Measurements from ENCODE around the gene DDX27. TPM values are rescaled to one million over a fixed set of nuclear protein-coding genes. Genes with fewer than 3 reads are reported as not detected.
A peak's percentile ranks its signal among the peaks of the same experiment; 100 is the strongest.

The DDX27 gene
- total RNA-seq, 4 donors from 2014 or later: 22.3 to 32.5 (median 29.8) TPM

DNA sequence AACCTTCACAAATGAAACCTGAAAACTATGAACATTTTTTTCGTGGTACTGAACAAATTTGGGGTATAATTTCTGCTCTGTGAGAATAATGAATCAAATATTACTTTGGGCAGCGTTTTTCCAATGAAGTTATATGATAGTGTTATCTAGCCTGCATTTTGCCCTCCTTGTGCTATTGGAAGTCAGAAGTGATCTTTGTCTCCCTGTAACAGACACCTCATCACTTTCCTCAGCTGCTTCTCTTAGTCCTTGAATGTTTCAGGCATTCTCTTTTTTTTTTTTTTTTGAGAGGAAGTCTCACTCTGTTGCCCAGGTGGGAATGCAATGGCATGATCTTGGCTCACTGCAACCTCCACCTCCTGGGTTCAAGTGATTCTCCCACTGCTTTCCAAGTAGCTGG lies 10.2 kb downstream of the DDX27 start:
- Histone ChIP-seq H3K4me3 (no peak overlapping the region), H3K9me3 (no peaks in the 10 kb centered on the region), H3K4me1 (no peaks in the 10 kb centered on the region), H3K27ac (no peak overlapping the region), H3K27me3 (no peaks in the 10 kb centered on the region), H3K36me3 (peaks cover 0 to 98% of the 10 kb centered on the region in 2 donors)
- no peak for ATAC-seq
- TF ChIP-seq POLR2AphosphoS5 (IDR thresholded peaks at IDR 0.05) (no peak), EP300 (IDR thresholded peaks at IDR 0.05) (no peak), POLR2A (IDR thresholded peaks at IDR 0.05) (no peak)
- TF ChIP-seq, protein P1, sequence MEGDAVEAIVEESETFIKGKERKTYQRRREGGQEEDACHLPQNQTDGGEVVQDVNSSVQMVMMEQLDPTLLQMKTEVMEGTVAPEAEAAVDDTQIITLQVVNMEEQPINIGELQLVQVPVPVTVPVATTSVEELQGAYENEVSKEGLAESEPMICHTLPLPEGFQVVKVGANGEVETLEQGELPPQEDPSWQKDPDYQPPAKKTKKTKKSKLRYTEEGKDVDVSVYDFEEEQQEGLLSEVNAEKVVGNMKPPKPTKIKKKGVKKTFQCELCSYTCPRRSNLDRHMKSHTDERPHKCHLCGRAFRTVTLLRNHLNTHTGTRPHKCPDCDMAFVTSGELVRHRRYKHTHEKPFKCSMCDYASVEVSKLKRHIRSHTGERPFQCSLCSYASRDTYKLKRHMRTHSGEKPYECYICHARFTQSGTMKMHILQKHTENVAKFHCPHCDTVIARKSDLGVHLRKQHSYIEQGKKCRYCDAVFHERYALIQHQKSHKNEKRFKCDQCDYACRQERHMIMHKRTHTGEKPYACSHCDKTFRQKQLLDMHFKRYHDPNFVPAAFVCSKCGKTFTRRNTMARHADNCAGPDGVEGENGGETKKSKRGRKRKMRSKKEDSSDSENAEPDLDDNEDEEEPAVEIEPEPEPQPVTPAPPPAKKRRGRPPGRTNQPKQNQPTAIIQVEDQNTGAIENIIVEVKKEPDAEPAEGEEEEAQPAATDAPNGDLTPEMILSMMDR (IDR thresholded peaks at IDR 0.05): no peak
- WGBS, 2 donors (ENCODE audit: low coverage in 1 of 2): 91 to 95% methylated on average over 2 of the region's 2 CpGs

DNA sequence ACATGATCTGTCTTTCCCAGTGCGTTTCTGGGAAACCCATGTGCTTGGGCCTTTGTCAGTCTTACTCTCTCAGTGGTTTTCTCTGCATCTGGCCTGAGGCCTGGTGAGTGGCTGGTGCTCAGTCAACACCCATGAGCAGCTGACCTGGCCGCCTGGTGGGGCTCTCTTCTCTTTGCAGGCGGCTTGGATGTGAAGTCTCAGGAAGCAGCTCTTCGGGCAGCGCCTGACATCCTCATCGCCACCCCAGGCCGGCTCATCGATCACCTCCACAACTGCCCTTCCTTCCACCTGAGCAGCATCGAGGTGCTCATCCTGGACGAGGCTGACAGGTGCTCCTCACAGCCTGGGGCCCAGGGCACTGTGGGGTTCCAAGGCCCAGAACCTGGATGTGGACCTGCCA lies 10.8 kb downstream of the DDX27 start:
- no peak for ATAC-seq
- Histone ChIP-seq H3K36me3 (peaks cover 0 to 98% of the 10 kb centered on the region in 2 donors), H3K27me3 (no peaks in the 10 kb centered on the region), H3K4me3 (no peak overlapping the region), H3K9me3 (no peaks in the 10 kb centered on the region), H3K4me1 (no peaks in the 10 kb centered on the region), H3K27ac (no peak overlapping the region)
- TF ChIP-seq EP300 (IDR thresholded peaks at IDR 0.05): no peak
- TF ChIP-seq, protein P1 (IDR thresholded peaks at IDR 0.05): no peak
- TF ChIP-seq POLR2AphosphoS5 (IDR thresholded peaks at IDR 0.05): no peak
- no peak for TF ChIP-seq POLR2A (IDR thresholded peaks at IDR 0.05)
- WGBS, 2 donors (ENCODE audit: low coverage in 1 of 2): 100% methylated on average over 1 to 4 of the region's 10 CpGs

DNA sequence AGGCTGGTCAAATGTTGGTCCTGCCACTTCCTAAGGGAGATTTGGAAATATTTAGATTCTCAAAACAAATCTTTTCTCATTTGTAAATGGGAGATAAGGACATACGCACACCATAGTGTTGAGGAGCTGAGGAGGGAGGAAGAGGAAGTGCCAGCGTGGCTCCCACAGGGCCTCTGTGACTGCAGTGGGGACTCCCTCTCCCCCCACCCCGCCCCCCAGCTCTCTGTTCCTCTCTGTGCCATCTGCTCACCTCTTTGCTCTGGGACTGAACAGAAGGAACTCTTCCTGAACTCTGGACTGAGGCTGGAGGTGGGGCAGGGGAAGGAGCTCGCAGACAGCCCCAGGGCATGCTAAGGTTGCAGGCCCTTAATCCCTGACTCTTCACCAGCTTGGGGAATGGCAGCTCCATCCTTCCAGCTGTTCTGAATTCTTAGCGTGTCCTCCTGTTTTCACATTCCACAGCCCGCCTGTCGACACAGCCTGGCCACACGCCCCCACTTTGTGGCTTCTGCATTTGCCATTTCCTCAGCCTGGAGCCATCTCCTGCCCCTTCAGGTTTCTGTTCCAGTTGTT lies 11.4 kb downstream of the DDX27 start:
- H3K4me3 ChIP-seq: no peak overlapping the region
- no peaks in the 10 kb centered on the region for H3K4me1 ChIP-seq
- no peaks in the 10 kb centered on the region for H3K27me3 ChIP-seq
- H3K36me3 ChIP-seq: peaks cover 0 to 98% of the 10 kb centered on the region in 2 donors
- no peak overlapping the region for H3K27ac ChIP-seq
- TF ChIP-seq, protein P1 (IDR thresholded peaks at IDR 0.05): no peak
- TF ChIP-seq POLR2AphosphoS5 (IDR thresholded peaks at IDR 0.05) (no peak), EP300 (IDR thresholded peaks at IDR 0.05) (no peak), POLR2A (IDR thresholded peaks at IDR 0.05) (no peak)
- WGBS, 2 donors (ENCODE audit: low coverage in 1 of 2): 74 to 76% methylated on average over 3 to 8 of the region's 8 CpGs
- H3K9me3 ChIP-seq: no peaks in the 10 kb centered on the region
- peak; percentile 53 for ATAC-seq

DNA sequence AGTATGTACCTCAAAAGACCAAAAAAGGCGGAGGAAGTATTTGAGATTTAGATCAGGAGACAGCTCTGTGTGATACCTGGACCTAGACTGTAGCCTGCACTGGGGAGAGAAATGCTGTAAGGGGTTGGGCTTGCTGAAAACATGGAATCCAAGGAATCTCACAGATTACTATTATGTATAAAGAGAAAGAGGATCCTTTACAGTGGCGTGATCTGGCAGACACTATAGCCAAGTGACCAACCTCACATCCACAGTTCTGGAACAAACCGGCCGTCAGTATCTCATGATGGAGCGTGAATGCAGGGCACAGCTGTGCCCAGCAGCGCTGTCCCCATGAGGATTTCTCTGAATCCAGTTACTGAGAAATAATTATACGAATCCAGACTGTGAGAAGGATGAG lies 12.3 kb downstream of the DDX27 start:
- Histone ChIP-seq H3K4me1 (no peaks in the 10 kb centered on the region), H3K27ac (no peak overlapping the region), H3K4me3 (no peak overlapping the region), H3K9me3 (no peaks in the 10 kb centered on the region), H3K27me3 (no peaks in the 10 kb centered on the region), H3K36me3 (peaks cover 0 to 98% of the 10 kb centered on the region in 2 donors)
- 0 to 70% methylated on average over 2 to 7 of the region's 7 CpGs for WGBS, 2 donors (ENCODE audit: low coverage in 1 of 2)
- TF ChIP-seq, protein P1 (IDR thresholded peaks at IDR 0.05): no peak
- TF ChIP-seq POLR2A (IDR thresholded peaks at IDR 0.05) (no peak), EP300 (IDR thresholded peaks at IDR 0.05) (no peak), POLR2AphosphoS5 (IDR thresholded peaks at IDR 0.05) (no peak)
- ATAC-seq: no peak

DNA sequence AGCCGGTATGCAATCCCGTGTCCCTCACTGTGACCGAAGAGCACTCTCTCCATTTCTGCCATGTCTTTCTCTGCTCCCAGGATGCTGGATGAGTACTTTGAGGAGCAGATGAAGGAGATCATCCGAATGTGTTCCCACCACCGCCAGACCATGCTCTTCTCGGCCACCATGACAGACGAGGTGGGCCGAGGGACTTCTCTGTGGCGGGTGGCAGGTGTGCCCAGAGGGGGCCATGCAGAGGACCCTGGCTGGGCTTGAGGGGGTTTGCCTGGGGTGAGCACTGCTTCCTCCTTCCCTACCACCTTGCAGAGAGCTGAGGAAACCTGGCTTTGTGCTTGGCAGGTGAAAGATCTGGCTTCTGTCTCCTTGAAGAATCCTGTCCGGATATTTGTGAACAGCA lies 14.0 kb downstream of the DDX27 start:
- no peaks in the 10 kb centered on the region for H3K4me1 ChIP-seq
- TF ChIP-seq EP300 (IDR thresholded peaks at IDR 0.05) (no peak), POLR2A (IDR thresholded peaks at IDR 0.05) (no peak), POLR2AphosphoS5 (IDR thresholded peaks at IDR 0.05) (no peak)
- TF ChIP-seq, protein P1 (IDR thresholded peaks at IDR 0.05): no peak
- ATAC-seq: no peak
- WGBS, 2 donors (ENCODE audit: low coverage in 1 of 2): 60 to 94% methylated on average over 2 to 4 of the region's 10 CpGs
- H3K9me3 ChIP-seq: no peaks in the 10 kb centered on the region
- H3K27ac ChIP-seq: no peak overlapping the region
- no peak overlapping the region for H3K4me3 ChIP-seq
- peaks cover 0 to 99% of the 10 kb centered on the region in 2 donors for H3K36me3 ChIP-seq
- H3K27me3 ChIP-seq: no peaks in the 10 kb centered on the region

Data from gastroesophageal sphincter (tissue), 4 donors.